Stimulated activated CD8-positive, alpha-beta memory T cell treated with anti-CD3 and anti-CD28 coated beads, Interleukin-4, amount 100 ng/mL, for 24 hours (primary cell): ENCODE results near the gene SGCA.

Source experiments
- DNase-seq: peaks from one replicate; pipeline ENCODE4 v3.0.0-alpha.2; 2020; ENCODE audit warnings: low read depth

Gene SGCA

DNA sequence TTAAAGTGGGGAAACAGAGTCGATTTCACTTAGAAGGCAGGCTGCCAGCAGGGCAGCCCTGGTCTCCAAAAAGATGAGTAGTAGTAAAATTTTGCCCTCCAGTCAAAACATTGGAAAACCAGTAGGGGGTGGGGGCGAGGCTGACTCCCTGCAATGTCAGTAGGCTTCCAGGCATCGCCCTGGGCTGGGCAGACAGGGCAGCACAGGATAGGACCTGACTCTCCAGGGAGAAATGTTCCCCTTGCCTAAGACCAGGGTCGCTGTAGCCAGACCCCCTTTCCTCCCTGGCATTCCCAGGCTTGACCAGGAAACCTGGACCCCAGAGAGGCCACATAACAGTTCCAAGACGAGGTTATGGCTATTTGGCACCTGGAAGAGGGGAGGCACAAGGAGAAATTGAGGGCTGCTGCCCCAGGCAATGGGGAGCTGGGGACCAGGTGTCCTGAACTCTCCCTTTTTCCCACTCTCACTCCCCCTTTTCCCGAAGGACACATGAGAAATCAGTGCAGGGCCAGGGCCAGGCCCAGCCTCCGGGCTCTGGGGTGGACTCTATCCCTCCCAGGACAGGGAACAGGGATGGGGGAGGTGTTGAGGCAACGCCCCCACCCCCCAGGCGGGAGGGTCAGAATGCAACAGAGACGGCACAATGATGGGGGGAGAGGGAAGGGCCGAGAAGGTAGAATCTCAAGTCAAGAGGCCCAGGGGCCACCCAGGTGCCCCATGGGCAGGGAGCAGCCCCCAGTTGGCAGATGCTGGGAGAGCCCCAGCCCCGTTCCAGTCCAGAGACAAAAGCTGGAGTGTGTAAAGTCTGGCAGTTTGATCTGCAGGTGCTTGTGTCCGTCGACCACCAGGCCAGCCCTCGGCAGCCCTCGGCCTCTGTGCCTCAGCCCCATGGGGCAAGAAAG is 31.3 kb upstream of the SGCA start:
- DNase-seq, result no peak

DNA sequence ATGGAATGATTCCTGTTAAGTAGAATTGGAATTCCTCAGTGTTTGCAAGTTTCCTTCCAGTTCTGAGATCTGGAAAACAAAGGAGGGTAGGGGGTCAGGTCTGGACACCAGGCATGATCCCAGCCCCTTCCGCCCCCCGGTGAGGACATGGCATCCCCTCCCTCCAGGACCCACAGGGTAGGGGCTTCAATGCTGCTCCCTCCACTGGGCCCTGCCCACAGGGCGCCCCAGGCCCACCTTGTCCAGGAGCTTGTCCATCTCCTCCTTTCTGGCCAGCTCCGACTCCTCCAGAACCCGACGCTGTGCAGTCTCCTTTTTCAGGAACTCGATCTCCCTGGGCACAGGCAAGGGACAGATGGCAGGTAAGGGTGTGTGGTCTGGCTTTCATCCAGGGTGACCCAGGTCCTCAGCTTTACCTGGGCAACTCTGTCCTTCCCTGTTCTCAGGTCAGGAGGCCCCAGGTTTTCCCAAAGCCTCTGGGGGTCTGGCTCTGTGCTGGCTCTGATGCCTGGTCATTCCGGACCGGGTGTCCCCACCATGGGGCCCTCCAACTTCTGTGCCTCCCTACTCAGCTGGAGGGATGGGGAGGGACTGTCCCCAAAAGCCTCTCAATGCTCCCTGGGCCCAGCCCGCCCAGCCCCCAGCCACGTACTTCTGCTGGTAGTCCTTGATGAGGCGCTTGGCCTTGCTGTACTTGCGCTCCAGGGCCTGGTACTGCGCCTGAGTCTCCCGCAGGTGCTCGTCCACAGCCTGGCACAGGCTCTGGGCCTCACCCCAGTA is 30.3 kb upstream of the SGCA start:
- no peak for DNase-seq

DNA sequence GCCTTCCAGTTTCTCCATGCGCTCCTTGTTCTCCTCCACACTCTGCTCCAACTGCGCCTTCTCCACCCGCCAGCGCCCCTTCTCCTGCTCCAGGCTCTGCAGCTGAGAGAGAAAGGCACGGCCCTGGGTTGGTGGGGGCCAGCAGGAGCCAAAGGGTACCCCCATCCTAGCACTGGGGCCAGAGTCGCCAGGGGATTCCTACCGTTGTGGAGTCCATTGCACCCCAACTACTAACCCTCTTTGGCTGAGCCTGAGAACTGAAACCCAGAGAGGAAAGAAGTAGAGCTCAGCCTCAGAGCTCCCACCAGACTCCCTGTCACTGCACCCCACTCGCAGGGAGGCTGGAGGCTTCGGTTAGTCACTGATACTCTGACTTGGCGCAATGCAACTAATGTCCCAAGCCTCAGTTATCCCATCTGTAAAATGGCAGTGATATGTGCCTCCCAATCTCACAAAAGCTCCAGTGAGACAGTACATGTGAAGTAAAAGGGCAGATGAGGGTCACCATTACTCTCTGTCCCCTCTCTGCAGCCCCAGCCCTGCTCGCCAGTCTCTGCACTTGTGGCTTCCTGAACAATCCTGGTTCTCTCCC is 29.6 kb upstream of the SGCA start:
- DNase-seq, result no peak

GRCh38 chr17:50137042-50137441 is 28.8 kb upstream of the SGCA start:
- no peak for DNase-seq

DNA sequence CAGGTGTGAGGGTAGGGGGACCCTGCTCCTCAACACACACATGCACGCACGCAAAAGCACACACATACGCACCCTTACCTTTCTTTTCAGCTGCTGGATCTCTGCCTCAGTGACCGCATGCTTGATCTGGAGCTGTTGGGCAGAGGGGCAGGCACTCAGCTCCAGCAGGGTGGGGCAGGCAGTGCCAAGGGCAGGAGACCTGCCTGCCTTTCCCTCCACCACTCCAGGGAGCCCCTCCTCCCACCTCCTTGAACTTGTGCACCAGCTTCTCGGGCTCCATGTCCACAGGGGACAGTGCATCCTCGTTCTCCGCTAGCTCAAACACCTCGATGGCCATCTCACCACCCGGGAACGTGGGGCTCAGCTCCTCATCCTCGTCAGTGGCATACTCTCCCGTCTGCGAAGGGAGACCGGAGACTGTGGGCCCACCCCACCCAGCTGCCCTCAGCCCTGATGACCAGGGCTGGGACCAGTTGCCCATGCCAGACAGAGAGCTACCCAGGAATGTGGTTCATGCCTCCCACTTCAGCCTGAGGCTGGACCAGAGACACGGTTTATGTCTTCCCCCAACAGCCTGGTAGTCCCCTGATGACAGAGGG is 26.5 kb upstream of the SGCA start:
- no peak for DNase-seq

GRCh38 chr17:50139950-50140885 is 25.6 kb upstream of the SGCA start:
- peak; percentile 68 for DNase-seq

DNA sequence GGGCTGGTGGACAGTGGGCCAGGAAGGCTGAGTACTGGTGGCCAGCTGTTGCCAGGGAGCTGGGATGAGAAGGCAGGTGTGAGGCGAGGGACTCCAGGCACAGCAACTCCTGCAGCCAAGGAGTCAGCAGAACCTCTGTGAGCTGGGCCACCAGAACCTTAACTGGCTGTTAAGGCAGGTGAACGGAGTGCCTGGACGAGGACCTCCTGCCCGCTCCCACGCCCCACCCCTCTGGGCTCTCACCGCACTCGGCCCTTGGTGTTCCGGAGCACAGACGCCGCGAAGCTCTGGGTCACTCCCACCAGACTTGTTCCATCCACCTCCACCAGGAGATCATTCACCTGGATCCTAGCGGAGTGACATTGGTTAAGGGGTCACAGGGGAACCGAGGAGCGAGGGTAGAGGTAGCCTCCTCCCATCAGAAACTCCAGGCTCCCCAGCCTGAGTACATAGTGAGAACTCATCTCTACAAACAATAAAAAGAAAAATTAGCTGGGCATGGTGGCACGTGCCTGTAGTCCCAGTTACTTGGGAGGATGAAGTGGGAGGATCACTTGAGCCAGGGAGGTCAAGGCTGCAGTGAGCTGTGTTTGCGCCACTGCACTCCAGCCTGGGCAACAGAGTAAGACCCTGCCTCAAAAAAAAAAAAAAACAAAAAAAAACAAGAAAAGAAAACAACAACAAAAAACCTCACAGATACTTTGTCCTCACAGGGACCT is 24.6 kb upstream of the SGCA start:
- DNase-seq, result no peak

DNA sequence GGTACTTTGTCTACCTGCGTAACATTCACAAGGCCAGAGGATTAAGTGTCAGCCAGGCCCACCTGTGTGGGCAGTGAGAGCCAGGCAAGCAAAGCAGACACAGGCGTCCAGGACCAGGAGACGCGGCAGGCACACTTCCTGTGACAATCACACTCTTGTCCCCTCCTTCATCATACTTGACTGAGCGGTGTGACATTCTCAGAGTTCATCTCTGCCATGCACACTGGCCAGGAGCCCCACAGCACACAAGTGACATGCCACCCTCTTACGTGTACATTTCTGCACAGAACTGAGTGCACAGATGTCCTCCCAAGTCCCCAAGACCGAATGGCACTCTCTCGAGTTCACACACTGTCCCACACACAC is 24.1 kb upstream of the SGCA start:
- no peak for DNase-seq

DNA sequence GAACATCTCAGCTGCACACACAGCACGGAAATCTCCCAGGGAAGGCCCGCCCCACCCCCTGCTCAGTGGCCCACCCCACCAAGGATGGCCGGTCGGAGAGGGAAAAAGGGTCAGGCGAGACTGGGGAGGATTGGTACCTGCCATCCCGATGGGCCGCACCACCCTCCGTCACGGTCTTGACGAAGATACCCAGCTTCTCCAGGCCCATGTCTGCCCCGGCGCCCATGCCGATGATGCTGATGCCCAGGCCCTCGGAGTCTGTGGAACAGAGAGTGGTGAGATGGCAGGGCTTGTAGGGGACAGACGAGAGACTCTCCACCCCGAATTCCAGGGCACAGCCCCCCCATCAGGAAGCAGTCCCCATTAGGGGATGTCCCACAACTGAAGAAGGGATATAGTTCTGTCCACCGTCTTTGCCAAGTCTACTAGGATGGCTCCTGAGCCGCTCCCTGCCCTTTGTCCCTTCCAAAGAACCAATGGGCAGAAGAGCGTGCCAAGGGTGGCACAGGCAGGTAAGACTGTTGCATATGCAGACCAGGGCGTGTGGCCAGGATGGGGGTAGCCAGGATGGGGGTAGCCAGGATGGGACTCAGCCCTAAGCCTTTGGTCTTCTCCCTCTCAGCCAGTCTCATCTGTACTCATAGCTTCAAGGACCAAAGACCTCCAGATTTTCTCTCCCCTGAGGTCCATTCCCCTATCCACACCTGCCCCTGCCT is 22.2 kb upstream of the SGCA start:
- no peak for DNase-seq

DNA sequence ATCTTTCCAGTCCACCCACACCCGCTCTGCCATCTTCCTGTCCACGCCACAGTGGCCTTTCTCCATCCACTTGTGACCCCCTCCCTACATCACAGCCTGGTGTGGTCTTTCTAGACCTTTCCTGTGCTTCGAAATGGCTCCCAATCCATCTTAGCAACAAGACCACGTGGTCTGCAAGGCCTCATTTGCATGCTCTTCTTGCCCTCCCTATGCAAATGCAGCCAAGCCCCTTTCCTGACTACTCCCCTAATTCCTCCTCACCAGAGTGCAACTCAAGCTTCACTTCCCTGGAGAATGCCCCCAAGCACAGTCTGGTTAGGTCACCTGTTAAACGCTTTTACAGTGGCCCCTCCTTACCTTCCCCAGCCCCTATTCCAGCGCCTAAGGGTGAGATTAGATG is 21.4 kb upstream of the SGCA start:
- DNase-seq, result no peak

- no peak for DNase-seq
These were observed 20.8 kb upstream of the SGCA start for GRCh38 chr17:50144845-50145531.

GRCh38 chr17:50145532-50146229 is 20.1 kb upstream of the SGCA start:
- no peak for DNase-seq

DNA sequence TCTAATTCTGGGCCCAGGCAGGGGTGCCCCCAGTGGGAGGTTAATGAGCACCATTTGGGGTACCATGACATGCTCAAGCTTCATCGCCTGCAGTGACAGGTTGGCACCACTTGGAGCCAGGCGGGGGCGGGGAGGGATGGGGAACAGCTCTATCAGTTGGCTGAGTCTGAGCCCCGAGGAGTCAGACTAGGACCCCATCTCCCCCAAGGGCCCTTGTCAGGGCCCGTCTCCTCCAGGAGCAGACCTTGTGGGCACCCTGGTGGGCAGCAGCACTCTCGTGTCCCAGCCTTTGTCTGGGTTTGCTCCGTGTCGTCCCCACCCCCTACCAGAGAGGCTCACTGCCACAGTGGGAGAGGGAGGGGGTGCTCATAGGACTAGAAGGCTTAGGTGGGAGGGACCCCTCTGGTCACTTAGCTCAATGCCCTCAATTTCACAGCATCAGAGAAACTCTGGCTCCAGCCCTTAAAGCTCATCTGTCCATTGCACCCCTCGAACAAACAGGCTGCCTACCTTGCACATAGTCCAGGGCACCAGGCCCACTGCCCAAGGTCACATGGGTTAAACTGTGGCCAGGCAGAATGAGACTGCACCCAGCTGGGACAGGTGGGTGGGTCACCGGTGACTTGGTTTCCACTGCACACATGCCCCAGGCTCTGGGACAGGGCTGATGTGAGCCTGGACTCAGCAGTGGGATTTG is 19.4 kb upstream of the SGCA start:
- DNase-seq, result no peak

DNA sequence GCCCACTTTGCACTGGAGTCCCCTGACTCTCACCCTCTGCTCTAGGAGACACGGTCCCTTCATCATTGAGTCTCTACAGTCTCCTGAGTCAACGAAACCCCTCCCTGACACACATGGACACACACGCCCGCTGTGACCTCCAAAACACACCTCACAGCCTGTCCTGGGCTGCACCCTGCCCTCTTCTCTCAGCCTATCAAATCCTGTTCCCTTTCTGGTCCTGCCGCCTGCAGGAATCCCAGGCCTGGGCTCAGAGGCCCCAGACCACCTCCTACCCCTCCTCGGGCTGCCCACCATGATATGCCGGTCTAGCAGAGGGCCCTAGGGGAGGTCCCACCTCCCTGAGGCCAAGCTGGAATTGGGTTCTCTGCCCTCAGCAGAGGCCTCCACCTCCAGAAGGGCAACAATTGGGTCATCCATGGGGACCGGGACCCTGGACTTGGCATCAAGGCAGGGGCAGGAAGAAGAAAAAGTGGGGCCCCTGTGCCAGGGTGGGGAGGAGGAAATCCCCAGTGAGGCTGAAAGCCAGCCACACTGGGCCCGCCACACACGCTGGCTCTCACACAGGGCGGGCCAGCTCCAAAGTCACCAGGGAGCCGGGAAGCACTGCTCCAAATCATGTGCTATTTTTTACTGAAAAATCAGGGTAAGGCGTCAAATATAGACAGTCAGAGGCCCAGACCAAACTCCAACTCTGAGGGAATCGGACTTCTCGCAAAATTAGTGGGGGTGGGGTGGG is 18.7 kb upstream of the SGCA start:
- DNase-seq, result no peak

DNA sequence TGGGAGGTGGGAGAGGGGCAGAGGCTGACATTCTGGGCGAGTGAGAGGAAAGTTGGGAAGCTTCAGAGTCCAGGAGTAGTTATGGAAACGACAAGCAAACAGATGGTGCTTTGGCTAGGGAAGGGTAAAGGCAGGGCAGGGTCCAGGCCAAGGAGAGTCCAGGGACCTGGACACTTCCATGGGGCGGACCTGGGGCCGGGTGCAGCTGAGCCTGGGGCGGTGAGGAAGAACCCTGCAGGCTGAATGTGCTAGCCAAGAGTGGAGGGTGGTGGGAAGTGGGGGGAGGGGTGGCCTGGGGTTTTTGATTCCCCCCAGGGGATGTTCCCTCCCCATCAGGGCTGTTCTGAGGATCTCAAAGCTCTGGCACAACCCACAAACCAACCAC is 18.0 kb upstream of the SGCA start:
- no peak for DNase-seq

DNA sequence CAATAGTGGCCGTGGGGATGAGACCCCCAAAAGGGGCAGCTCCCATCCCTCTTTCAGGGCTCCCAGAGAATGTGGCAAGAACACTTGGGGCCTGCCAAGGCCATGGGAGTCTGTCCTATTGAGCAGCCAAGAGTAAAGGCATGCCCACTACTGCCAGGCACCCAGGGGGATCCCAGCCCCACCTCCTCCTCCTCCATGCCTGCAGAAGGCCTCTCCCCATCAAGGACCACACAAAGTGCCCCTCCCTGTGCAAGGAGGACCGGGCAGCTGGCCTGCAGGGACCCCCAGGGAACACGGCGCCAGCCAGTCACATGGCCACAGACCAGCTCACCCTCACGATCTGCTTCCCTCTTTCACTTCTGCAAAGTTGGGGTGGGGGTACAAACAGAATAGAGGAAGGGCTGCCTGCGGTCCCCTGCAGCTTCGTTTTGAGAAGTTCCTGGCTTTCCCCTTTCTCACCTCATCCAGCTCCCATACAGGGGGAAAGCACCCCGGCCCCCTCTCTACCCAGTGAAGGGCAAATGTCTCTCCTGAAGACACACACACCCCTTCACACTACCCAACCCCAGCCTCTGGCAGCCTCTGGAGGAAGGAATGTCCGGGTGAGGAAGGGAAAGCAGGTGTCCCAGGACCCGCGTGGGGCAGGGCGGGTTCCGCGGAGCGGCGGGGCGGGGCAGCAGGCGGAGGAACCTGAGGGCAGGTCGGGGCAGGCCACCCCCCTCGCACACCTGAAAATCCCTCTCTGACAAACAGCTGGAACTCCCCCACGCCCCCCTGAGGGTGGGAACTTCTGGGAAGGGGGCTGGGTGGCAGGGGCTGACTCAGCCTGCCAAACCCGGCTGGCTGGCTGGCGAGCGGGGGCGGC is 17.3 kb upstream of the SGCA start:
- peak; percentile 69 for DNase-seq

GRCh38 chr17:50149091-50149416 is 16.8 kb upstream of the SGCA start:
- DNase-seq, result no peak
